Endothelial cell of umbilical vein (primary cell): ENCODE measurements around the gene IQCN. TPM values are rescaled to one million over a fixed set of nuclear protein-coding genes. Genes with fewer than 3 reads are reported as not detected.

Source experiments
- BruUV-seq: library from RNA; stranded (reverse); fragments of 400-500 nt; replicated peaks from 2 replicates; lab custom pipeline; 2021; lab: Mats Ljungman, UMichigan
- CTCF ChIA-PET: fragments of 300-600, 350-600 bp; sonication (Branson Sonifier 250); formaldehyde crosslinking; loops from one replicate; lab custom pipeline; 2021; ENCODE audit warnings: antibody characterized with exemption, inconsistent platforms; lab: Charles Lee
- POLR2A ChIA-PET: fragments of 300-600, 350-600 bp; sonication (Branson Sonifier 250); formaldehyde crosslinking; loops from one replicate; lab custom pipeline; 2021; ENCODE audit warnings: antibody characterized with exemption, inconsistent platforms; lab: Charles Lee
- DNase-seq: peaks from one replicate; pipeline ENCODE4 v3.0.0-alpha.2; 2011; ENCODE audit warnings: low read depth, low spot score
- FAIRE-seq: peaks from 2 replicates; lab custom pipeline; 2011; peaks lifted over from hg19 to GRCh38; lab: Jason Lieb, UNC
- H2AFZ ChIP-seq: 2 replicates; pipeline ENCODE4 v1.6.0; 2012; ENCODE audit warnings: low read depth, low read length, control low read depth, inconsistent platforms
- H3K27ac ChIP-seq: 2 replicates; pipeline ENCODE4 v1.5.1; 2011; ENCODE audit warnings: low read depth, mild to moderate bottlenecking, control low read depth, low read length, moderate library complexity; ENCODE audit not compliant: insufficient read depth
- H3K27me3 ChIP-seq, 2 experiments: 2 replicates each; pipeline versions ENCODE4 v1.6.0 to v1.6.1; 2011; ENCODE audit warnings: low read length in 2 of 2, mixed read lengths in 1 of 2; ENCODE audit not compliant: control insufficient read depth in 2 of 2, insufficient read depth in 2 of 2
- H3K36me3 ChIP-seq, 2 experiments: 2 replicates in 1 of 2; 3 replicates in 1 of 2; pipeline ENCODE4 v1.5.1; 2011; ENCODE audit warnings: low read length in 2 of 2, mild to moderate bottlenecking in 1 of 2, moderate library complexity in 1 of 2; ENCODE audit not compliant: control insufficient read depth in 2 of 2, insufficient read depth in 2 of 2; ENCODE audit errors: extremely low read depth in 1 of 2
- H3K4me1 ChIP-seq: 3 replicates; pipeline ENCODE4 v1.5.1; 2011; ENCODE audit warnings: mild to moderate bottlenecking, low read length; ENCODE audit not compliant: control insufficient read depth, insufficient read depth; ENCODE audit errors: extremely low read depth
- H3K4me2 ChIP-seq: 2 replicates; pipeline ENCODE4 v1.6.1; 2011; ENCODE audit warnings: low read length, control low read depth, mixed read lengths; ENCODE audit not compliant: insufficient read depth
- H3K4me3 ChIP-seq, 3 experiments: fragments of 200-600 bp in 1 of 3; sonication (generic), shearing (Covaris generic) in 1 of 3; replicated peaks in 1 of 3; 2 replicates each; pipeline ENCODE4 v1.5.1; 2011 to 2016; ENCODE audit warnings: control low read depth in 3 of 3, low read length in 3 of 3, mild to moderate bottlenecking in 2 of 3, inconsistent platforms in 1 of 3, low read depth in 1 of 3, moderate library complexity in 1 of 3; ENCODE audit not compliant: insufficient read depth in 1 of 3
- H3K79me2 ChIP-seq: 2 replicates; pipeline ENCODE4 v1.6.0; 2012; ENCODE audit warnings: low read length, inconsistent platforms; ENCODE audit not compliant: control insufficient read depth, insufficient read depth
- H3K9ac ChIP-seq: replicated peaks from 2 replicates; pipeline ENCODE3; 2011; ENCODE audit warnings: low read length, control low read depth; ENCODE audit not compliant: insufficient read depth; ENCODE audit errors: extremely low read depth
- H3K9me1 ChIP-seq: replicated peaks from 3 replicates; pipeline ENCODE4 v1.6.0; 2011; ENCODE audit warnings: mild to moderate bottlenecking, low read length; ENCODE audit not compliant: control insufficient read depth, insufficient read depth; ENCODE audit errors: extremely low read depth
- H3K9me3 ChIP-seq: replicated peaks from 2 replicates; pipeline ENCODE4 v1.5.1; 2012; ENCODE audit warnings: low read length, inconsistent platforms; ENCODE audit not compliant: control insufficient read depth, insufficient read depth
- H4K20me1 ChIP-seq: replicated peaks from 2 replicates; pipeline ENCODE3; 2011; ENCODE audit warnings: mild to moderate bottlenecking, low read length; ENCODE audit not compliant: control insufficient read depth, insufficient read depth; ENCODE audit errors: extremely low read depth
- EZH2 ChIP-seq: IDR thresholded peaks from 2 replicates; pipeline ENCODE4 v1.6.1; 2012; ENCODE audit warnings: borderline replicate concordance, low read depth, mild to moderate bottlenecking, moderate library complexity, low read length, inconsistent platforms; ENCODE audit not compliant: severe bottlenecking
- FOS ChIP-seq: IDR thresholded peaks from 2 replicates; pipeline ENCODE4 v1.6.1; 2011; ENCODE audit warnings: mild to moderate bottlenecking, low read length, moderate library complexity, borderline replicate concordance; ENCODE audit not compliant: insufficient read depth
- GATA2 ChIP-seq: IDR thresholded peaks from 2 replicates; pipeline ENCODE4 v1.7.0; 2011; ENCODE audit warnings: low read depth, mild to moderate bottlenecking, moderate library complexity, mixed read lengths, low read length; ENCODE audit not compliant: insufficient read length, insufficient read depth
- JUN ChIP-seq: IDR thresholded peaks from 2 replicates; pipeline ENCODE4 v1.6.1; 2011; ENCODE audit warnings: borderline replicate concordance, low read depth; ENCODE audit not compliant: insufficient read length, insufficient read depth
- MYC ChIP-seq: IDR thresholded peaks from one replicate; pipeline ENCODE4 v1.6.1; 2011; ENCODE audit warnings: mild to moderate bottlenecking, low read depth, low read length
- POLR2A ChIP-seq: IDR thresholded peaks from 2 replicates; pipeline ENCODE4 v1.6.1; 2012; ENCODE audit warnings: low read depth, mild to moderate bottlenecking, control low read depth, low read length
- POLR2AphosphoS5 ChIP-seq: IDR thresholded peaks from 2 replicates; pipeline ENCODE4 v1.6.1; 2012; ENCODE audit warnings: low read depth, mild to moderate bottlenecking, control low read depth, low read length, moderate library complexity; ENCODE audit not compliant: insufficient read depth
- dilution Hi-C: fragments of 300-500 bp; cut with MboI; formaldehyde crosslinking; loops from one replicate; pipeline ENCODE4 v1.15.0; 2019; ENCODE audit warnings: low sequenced_read_pairs; ENCODE audit not compliant: extremely low pct_ligation_motif_present
- intact Hi-C: fragments of 100-400 bp; cut with micrococcal nuclease; formaldehyde crosslinking; loops from one replicate; pipeline ENCODE4 v1.10.0; 2022
- polyA plus RNA-seq, 4 experiments: library from polyadenylated mRNA; depleted of rRNA in 3 of 4; stranded (reverse) in 3 of 4; unstranded in 1 of 4; fragments of >200 nt; gene quantifications; 2 replicates each; pipeline versions ENCODE4 v1.2.1 to v1.2.3, GENCODE V29; 2011 to 2012; ENCODE audit warnings: missing spikeins in 1 of 4
- total RNA-seq: library from RNA; stranded (reverse); gene quantifications from 2 replicates; pipeline ENCODE4 v1.2.3, GENCODE V29; 2021
- TF ChIP-seq, protein P1 (sequence below): IDR thresholded peaks from 2 replicates; pipeline ENCODE4 v1.6.1; 2011; ENCODE audit not compliant: insufficient read depth, insufficient read length
- TF ChIP-seq, protein P2 (sequence below), 2 donors: IDR thresholded peaks; 1 replicate in 1 of 2; 2 replicates in 1 of 2; pipeline ENCODE4 v1.5.1; 2011; ENCODE audit warnings: low read length in 2 of 2, mild to moderate bottlenecking in 2 of 2, moderate library complexity in 2 of 2, control low read depth in 1 of 2, inconsistent platforms in 1 of 2, low read depth in 1 of 2; ENCODE audit not compliant: insufficient read depth in 1 of 2; ENCODE audit errors: extremely low read depth in 1 of 2

The IQCN gene
- total and polyA plus RNA-seq, 2 donors (not counting 3 experiments of a cell fraction or from before 2014, with no cell fraction given) = 1.5 to 3.0 TPM

DNA sequence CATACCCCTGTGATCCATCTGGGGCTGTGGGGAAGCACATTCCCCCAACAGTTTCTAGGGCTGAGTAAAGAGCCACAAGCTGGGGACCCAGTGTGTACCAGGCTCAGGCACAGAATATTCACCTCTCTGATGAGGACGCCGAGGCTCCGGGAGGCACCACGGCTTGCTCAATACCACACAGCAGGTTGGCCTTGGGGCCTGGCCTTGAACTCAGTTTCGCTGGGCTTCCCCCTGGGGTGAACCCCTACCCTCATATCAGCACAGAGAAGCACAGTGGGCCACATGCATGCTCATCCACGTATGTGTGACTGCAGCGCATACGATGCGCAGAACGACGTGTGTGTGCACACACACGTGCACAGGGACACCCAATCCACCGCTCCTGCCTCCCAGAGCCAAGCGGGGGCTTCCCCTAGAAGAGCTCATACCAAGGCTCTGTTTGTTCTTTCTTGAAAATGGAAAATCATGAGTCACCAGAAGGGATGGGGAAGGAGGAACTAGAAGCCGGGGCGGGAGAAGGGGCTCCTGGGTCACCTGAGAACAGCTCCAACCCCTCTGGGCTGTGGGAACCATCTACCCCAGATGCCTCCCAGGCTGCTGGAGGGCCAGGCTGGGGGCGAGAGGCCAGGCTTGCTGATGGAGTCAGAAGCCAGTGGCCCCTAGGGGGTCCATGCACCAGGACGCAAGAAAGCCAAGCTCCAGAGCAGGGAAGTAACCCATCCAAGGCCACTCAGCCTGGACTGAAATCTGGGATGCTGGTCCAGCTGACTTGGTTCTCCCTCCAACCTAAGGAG is 43.1 kb downstream of the IQCN start:
- Histone ChIP-seq H3K9me1 (no peaks in the 10 kb centered on the region), H3K79me2 (no peaks in the 10 kb centered on the region), H3K9me3 (no peaks in the 10 kb centered on the region), H3K4me3 (no peak overlapping the region), H3K27me3 (peaks cover 0 to 8% of the 10 kb centered on the region in 2 experiments), H3K4me1 (no peaks in the 10 kb centered on the region), H2AFZ (no peak overlapping the region), H3K36me3 (no peaks in the 10 kb centered on the region), H3K9ac (no peak overlapping the region), H3K27ac (no peak overlapping the region), H4K20me1 (no peaks in the 10 kb centered on the region), H3K4me2 (no peak overlapping the region)
- DNase-seq (no peak), FAIRE-seq (no peak)
- no TSS peak for BruUV-seq
- ChIA-PET CTCF (interaction anchor here (1.1 to 2.7 kb wide), 5 partner anchors 21 to 97 kb away, joined by 5 to 15 read pairs (median 7); no protein-coding TSS in a partner anchor), POLR2A (interaction anchor here (0.5 kb wide), 1 partner anchor 48 kb away, joined by 6 read pairs; no protein-coding TSS in a partner anchor)
- TF ChIP-seq, protein P1, sequence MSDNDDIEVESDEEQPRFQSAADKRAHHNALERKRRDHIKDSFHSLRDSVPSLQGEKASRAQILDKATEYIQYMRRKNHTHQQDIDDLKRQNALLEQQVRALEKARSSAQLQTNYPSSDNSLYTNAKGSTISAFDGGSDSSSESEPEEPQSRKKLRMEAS = no peak
- TF ChIP-seq MYC (no peak), FOS (no peak), GATA2 (no peak), EZH2 (no peak), POLR2A (no peak), POLR2AphosphoS5 (no peak), JUN (no peak)
- TF ChIP-seq, protein P2, sequence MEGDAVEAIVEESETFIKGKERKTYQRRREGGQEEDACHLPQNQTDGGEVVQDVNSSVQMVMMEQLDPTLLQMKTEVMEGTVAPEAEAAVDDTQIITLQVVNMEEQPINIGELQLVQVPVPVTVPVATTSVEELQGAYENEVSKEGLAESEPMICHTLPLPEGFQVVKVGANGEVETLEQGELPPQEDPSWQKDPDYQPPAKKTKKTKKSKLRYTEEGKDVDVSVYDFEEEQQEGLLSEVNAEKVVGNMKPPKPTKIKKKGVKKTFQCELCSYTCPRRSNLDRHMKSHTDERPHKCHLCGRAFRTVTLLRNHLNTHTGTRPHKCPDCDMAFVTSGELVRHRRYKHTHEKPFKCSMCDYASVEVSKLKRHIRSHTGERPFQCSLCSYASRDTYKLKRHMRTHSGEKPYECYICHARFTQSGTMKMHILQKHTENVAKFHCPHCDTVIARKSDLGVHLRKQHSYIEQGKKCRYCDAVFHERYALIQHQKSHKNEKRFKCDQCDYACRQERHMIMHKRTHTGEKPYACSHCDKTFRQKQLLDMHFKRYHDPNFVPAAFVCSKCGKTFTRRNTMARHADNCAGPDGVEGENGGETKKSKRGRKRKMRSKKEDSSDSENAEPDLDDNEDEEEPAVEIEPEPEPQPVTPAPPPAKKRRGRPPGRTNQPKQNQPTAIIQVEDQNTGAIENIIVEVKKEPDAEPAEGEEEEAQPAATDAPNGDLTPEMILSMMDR (IDR thresholded peaks at IDR 0.05; ENCODE audit: extremely low read depth in 1 of 2, insufficient read depth in 1 of 2, low read depth in 1 of 2, low read length in 2 of 2) = no peak
- intact Hi-C loops = no loop called here
- dilution Hi-C loops = no loop called here
